Adrenal gland (tissue), 5 donors: ENCODE measurements around the gene COASY.

Source experiments
- POLR2A ChIP-seq, 2 donors: fragments of 450-650 bp; IDR thresholded peaks; one replicate each; pipeline ENCODE4 v1.6.1; 2017; ENCODE audit warnings: antibody characterized with exemption in 2 of 2, mild to moderate bottlenecking in 2 of 2, moderate library complexity in 1 of 2
- TF ChIP-seq, protein P1 (sequence below), 6 experiments: fragments of 450-650 bp in 4 of 6; fragments of 200-600 bp in 2 of 6; sonication (generic) in 1 of 6; IDR thresholded peaks; 1 replicate in 5 of 6; 2 replicates in 1 of 6; pipeline versions ENCODE4 v1.5.1 to v1.8.0; 2016 to 2021; ENCODE audit warnings: antibody characterized with exemption in 6 of 6, mild to moderate bottlenecking in 2 of 6, moderate library complexity in 1 of 6
- donor health status: DM: no; HTN: no; CAD: no.

DNA sequence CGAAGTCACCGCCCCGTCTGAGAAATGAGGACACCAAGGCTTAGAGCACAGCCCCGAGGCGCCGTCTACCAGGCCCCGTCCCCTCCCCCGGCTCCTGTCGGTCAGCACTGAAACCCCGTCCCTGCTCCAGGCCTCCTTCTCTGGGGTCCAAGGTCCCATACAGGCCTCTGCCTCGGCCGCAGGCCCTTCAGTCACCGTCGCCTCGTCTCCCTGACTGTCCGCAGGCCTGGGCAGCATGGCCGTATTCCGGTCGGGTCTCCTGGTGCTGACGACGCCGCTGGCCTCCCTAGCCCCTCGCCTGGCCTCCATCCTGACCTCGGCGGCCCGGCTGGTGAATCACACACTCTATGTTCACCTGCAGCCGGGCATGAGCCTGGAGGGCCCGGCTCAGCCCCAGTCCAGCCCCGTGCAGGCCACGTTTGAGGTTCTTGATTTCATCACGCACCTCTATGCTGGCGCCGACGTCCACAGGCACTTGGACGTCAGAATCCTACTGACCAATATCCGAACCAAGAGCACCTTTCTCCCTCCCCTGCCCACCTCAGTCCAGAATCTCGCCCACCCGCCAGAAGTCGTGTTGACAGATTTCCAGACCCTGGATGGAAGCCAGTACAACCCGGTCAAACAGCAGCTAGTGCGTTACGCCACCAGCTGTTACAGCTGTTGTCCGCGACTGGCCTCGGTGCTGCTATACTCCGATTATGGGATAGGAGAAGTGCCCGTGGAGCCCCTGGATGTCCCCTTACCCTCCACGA, 617 bp downstream of the COASY start:
- TF ChIP-seq, protein P1, sequence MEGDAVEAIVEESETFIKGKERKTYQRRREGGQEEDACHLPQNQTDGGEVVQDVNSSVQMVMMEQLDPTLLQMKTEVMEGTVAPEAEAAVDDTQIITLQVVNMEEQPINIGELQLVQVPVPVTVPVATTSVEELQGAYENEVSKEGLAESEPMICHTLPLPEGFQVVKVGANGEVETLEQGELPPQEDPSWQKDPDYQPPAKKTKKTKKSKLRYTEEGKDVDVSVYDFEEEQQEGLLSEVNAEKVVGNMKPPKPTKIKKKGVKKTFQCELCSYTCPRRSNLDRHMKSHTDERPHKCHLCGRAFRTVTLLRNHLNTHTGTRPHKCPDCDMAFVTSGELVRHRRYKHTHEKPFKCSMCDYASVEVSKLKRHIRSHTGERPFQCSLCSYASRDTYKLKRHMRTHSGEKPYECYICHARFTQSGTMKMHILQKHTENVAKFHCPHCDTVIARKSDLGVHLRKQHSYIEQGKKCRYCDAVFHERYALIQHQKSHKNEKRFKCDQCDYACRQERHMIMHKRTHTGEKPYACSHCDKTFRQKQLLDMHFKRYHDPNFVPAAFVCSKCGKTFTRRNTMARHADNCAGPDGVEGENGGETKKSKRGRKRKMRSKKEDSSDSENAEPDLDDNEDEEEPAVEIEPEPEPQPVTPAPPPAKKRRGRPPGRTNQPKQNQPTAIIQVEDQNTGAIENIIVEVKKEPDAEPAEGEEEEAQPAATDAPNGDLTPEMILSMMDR (IDR thresholded peaks at IDR 0.05): no peak
- TF ChIP-seq POLR2A (IDR thresholded peaks at IDR 0.05): no peak
